Large intestine (tissue), 3 donors: ENCODE measurements around the gene FTSJ1. TPM values are rescaled to one million over a fixed set of nuclear protein-coding genes. Genes with fewer than 3 reads are reported as not detected.

Experiments
- DNase-seq, 2 donors: peaks; one replicate each; pipeline versions ENCODE4 v3.0.0 to v3.0.0-alpha.2; 2013
- H3K27ac ChIP-seq: one replicate; pipeline ENCODE4 v1.5.1; 2013; ENCODE audit warnings: low read length
- H3K27me3 ChIP-seq: 2 replicates; pipeline ENCODE4 v1.6.1; 2013; ENCODE audit warnings: low read length; ENCODE audit not compliant: control insufficient read depth, insufficient read depth
- H3K36me3 ChIP-seq: 2 replicates; pipeline ENCODE4 v1.6.1; 2013; ENCODE audit warnings: low read length; ENCODE audit not compliant: control insufficient read depth, insufficient read depth
- H3K4me1 ChIP-seq: one replicate; pipeline ENCODE4 v1.6.1; 2013; ENCODE audit warnings: low read length; ENCODE audit not compliant: control insufficient read depth, insufficient read depth
- H3K4me3 ChIP-seq: one replicate; pipeline ENCODE4 v1.5.1; 2013; ENCODE audit warnings: low read length
- H3K9me3 ChIP-seq: one replicate; pipeline ENCODE4 v1.6.1; 2013; ENCODE audit warnings: mild to moderate bottlenecking, low read depth, low read length, moderate library complexity; ENCODE audit not compliant: control insufficient read depth
- WGBS: methylation state at CpG from one replicate; pipeline ENCODE4 v1.1.5; 2013; ENCODE audit warnings: low lambda C conversion rate; ENCODE audit not compliant: insufficient coverage; 5-methylcytosine and 5-hydroxymethylcytosine counted together
- polyA plus RNA-seq: library from polyadenylated mRNA; unstranded; fragments of 120-200 nt; gene quantifications from one replicate; pipeline ENCODE4 v1.2.1, GENCODE V29; 2013

Gene FTSJ1
- polyA plus RNA-seq, 1 donor = 21.1 TPM

DNA sequence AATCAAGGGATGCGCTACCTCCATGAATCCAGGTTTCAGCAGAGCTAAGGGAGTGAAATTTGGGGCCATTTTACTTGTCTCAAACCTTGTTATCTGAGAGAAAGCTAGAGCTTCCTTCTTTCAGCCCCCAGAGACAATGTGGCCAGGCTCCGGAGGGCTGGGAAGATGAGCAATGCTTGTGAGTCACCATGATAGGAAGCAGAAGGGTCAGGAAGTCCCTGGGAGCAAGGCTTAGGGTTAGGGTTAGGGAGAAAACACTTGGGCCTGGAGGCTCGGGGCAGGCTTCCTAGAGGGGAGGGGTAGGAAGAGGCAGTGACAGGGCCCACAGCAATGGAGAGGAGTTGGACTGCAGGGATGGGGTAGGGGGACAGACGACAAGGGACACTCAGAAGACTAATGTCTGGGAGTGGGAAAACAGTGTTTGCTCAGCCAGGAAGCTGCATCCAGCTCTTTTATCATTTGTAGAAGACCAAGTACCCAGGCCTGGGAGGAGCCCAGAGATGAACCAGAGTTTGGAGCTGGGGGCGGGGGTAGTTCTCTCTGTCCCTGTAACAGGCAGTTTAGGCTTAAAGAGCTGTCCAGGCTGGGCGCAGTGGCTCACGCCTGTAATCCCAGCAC, 16.4 kb downstream of the FTSJ1 start:
- Histone ChIP-seq H3K36me3 (no peaks in the 10 kb centered on the region), H3K27me3 (no peaks in the 10 kb centered on the region), H3K4me1 (no peaks in the 10 kb centered on the region), H3K4me3 (no peak overlapping the region), H3K9me3 (no peaks in the 10 kb centered on the region), H3K27ac (no peak overlapping the region)
- WGBS = no CpG with 5 or more reads among the region's 7 CpGs
- no peak for DNase-seq

GRCh38 chrX:48493890-48494364, 17.9 kb downstream of the FTSJ1 start:
- Histone ChIP-seq H3K36me3 (no peaks in the 10 kb centered on the region), H3K27ac (no peak overlapping the region), H3K9me3 (no peaks in the 10 kb centered on the region), H3K4me1 (no peaks in the 10 kb centered on the region), H3K4me3 (no peak overlapping the region), H3K27me3 (no peaks in the 10 kb centered on the region)
- peak in 1 of 2 donors; percentile 8 for DNase-seq
- no CpG with 5 or more reads among the region's 10 CpGs for WGBS

DNA sequence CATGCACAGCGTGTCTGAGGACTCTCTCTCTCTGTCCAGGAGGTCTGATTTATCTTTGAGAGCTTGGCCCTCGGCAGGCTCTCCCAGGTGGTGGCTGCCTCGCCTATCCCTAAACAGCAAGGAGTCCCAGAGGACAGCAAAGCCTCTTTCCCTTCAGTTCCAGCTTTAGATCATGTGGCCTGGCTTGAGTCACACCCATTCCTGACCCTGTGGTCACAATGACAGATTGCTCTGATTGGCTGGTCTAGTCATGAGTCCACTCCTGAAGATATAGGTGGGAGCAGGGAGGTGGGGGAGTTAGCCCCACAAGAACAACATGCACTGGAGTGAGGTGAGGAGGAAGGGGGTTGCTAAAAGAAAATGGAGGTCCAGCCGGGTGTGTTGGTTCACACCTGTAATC, 20.7 kb downstream of the FTSJ1 start:
- no peaks in the 10 kb centered on the region for H3K9me3 ChIP-seq
- H3K27me3 ChIP-seq = no peaks in the 10 kb centered on the region
- no peak overlapping the region for H3K27ac ChIP-seq
- H3K4me1 ChIP-seq = no peaks in the 10 kb centered on the region
- no CpG with 5 or more reads among the region's 4 CpGs for WGBS
- H3K36me3 ChIP-seq = no peaks in the 10 kb centered on the region
- no peak for DNase-seq
- H3K4me3 ChIP-seq = no peak overlapping the region

DNA sequence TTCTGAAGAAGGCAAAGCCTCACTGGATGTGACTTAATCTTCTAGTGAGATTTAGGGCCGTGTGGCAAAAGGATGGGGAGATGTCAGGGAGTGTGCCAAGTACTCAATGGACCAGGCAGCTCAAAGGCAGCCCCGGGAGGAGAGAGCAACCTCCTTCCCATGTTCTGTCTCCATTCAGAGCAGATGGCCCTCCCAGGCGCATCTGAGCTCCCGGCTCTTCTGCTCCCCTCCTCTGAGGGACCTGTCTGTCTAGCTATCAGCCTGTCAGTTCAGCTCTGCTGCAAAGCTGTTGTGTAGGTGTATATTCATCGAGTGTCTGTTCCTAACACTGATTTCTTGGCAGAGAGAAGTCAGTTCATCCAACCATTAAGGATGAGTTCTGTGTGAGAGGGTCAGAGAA, 21.9 kb downstream of the FTSJ1 start:
- DNase-seq = no peak
- Histone ChIP-seq H3K27me3 (no peaks in the 10 kb centered on the region), H3K4me3 (no peak overlapping the region), H3K27ac (no peak overlapping the region), H3K4me1 (no peaks in the 10 kb centered on the region), H3K9me3 (no peaks in the 10 kb centered on the region), H3K36me3 (no peaks in the 10 kb centered on the region)
- WGBS = no CpG with 5 or more reads among the region's 5 CpGs

GRCh38 chrX:48498374-48498809, 22.4 kb downstream of the FTSJ1 start:
- no peak overlapping the region for H3K4me3 ChIP-seq
- H3K4me1 ChIP-seq = no peaks in the 10 kb centered on the region
- no peaks in the 10 kb centered on the region for H3K27me3 ChIP-seq
- H3K36me3 ChIP-seq = no peaks in the 10 kb centered on the region
- no peak overlapping the region for H3K27ac ChIP-seq
- no peak for DNase-seq
- WGBS = no CpG with 5 or more reads among the region's 6 CpGs
- no peaks in the 10 kb centered on the region for H3K9me3 ChIP-seq

- H3K4me3 ChIP-seq = no peak overlapping the region
- H3K9me3 ChIP-seq = no peaks in the 10 kb centered on the region
- H3K36me3 ChIP-seq = no peaks in the 10 kb centered on the region
- no peaks in the 10 kb centered on the region for H3K4me1 ChIP-seq
- H3K27ac ChIP-seq = no peak overlapping the region
- no CpG with 5 or more reads among the region's 7 CpGs for WGBS
- H3K27me3 ChIP-seq = no peaks in the 10 kb centered on the region
- no peak for DNase-seq
Observed at GRCh38 chrX:48504261-48504660, 28.3 kb downstream of the FTSJ1 start.

DNA sequence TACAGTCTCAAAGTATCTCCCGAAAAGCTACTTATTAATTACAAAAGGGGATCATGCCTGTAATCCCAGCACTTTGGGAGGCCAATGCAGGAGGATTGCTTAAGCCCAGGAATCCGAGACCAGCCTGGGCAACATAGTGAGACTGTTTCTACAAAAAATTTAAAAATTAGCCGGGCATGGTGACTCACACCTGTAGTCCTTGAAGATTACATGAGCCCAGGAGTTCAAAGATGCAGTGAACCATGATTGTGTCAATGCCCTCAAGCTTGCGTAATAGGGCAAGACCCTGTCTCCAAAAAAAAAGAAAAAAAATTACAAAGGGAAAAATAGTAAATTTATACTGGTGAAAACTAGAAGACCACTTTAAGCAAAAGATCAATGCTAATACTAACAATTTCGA, 29.5 kb downstream of the FTSJ1 start:
- no peak for DNase-seq
- no CpG with 5 or more reads among the region's 5 CpGs for WGBS
- H3K27ac ChIP-seq = no peak overlapping the region
- no peak overlapping the region for H3K4me3 ChIP-seq
- H3K9me3 ChIP-seq = no peaks in the 10 kb centered on the region
- no peaks in the 10 kb centered on the region for H3K4me1 ChIP-seq
- H3K36me3 ChIP-seq = no peaks in the 10 kb centered on the region
- no peaks in the 10 kb centered on the region for H3K27me3 ChIP-seq

DNA sequence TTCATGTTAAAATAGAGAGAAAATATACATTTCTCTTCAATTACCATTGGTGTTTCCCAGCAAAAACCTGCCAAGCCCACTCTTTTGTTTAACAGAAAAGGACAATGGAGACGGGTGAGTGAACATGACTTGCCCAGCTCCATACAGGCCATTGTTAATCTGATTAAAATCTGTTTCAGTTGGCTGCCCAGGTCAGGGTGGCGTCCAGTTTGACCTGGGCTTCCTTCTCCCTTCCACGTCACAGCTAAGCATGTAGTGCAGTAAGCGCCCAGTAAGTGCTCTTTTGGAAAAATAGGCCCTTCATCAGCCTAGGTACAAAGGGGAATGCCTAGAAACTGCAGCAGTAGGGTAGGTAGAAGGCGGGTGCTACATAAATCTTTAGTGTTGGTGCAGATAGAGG, 31.2 kb downstream of the FTSJ1 start:
- no peak overlapping the region for H3K4me3 ChIP-seq
- H3K27me3 ChIP-seq = no peaks in the 10 kb centered on the region
- no peak overlapping the region for H3K27ac ChIP-seq
- no peaks in the 10 kb centered on the region for H3K36me3 ChIP-seq
- H3K9me3 ChIP-seq = no peaks in the 10 kb centered on the region
- no peak for DNase-seq
- no peaks in the 10 kb centered on the region for H3K4me1 ChIP-seq
- no CpG with 5 or more reads among the region's 5 CpGs for WGBS

GRCh38 chrX:48508400-48509244, 32.6 kb downstream of the FTSJ1 start, which contains the start of gene PORCN:
Gene PORCN (plus strand): TSS chrX:48508992. CDS start chrX:48509821, 829 bp downstream.
- no peaks in the 10 kb centered on the region for H3K4me1 ChIP-seq
- no peaks in the 10 kb centered on the region for H3K27me3 ChIP-seq
- H3K36me3 ChIP-seq = peaks cover 3% of the 10 kb centered on the region
- DNase-seq = peak; percentile 26 to 63
- no CpG with 5 or more reads among the region's 65 CpGs for WGBS
- peak within 1 kb of the TSS; percentile 67 for H3K4me3 ChIP-seq
- H3K27ac ChIP-seq = no peak within 1 kb of the TSS
- no peaks in the 10 kb centered on the region for H3K9me3 ChIP-seq

GRCh38 chrX:48509245-48509590, 33.2 kb downstream of the FTSJ1 start:
- DNase-seq = peak in 1 of 2 donors; percentile 5
- no peak overlapping the region for H3K27ac ChIP-seq
- no CpG with 5 or more reads among the region's 16 CpGs for WGBS
- peaks cover 3% of the 10 kb centered on the region for H3K36me3 ChIP-seq
- peak overlapping the region; percentile 67 for H3K4me3 ChIP-seq
- H3K9me3 ChIP-seq = no peaks in the 10 kb centered on the region
- no peaks in the 10 kb centered on the region for H3K27me3 ChIP-seq
- no peaks in the 10 kb centered on the region for H3K4me1 ChIP-seq
